HepG2 (cell line): ENCODE data around the gene ZDHHC14. TPM values are rescaled to one million over a fixed set of nuclear protein-coding genes. Genes with fewer than 3 reads are reported as not detected.
A peak's percentile ranks its signal among the peaks of the same experiment; 100 is the strongest.

Experiments used
- HNF4G ChIP-seq, 2 experiments: sonication (generic) in 1 of 2; formaldehyde crosslinking in 1 of 2; IDR thresholded peaks; 2 replicates each; pipeline versions ENCODE4 v1.4.0 to v1.6.1; 2011 to 2020; ENCODE audit warnings: borderline replicate concordance in 2 of 2, low read depth in 2 of 2, mild to moderate bottlenecking in 2 of 2, low read length in 1 of 2, missing genetic modification reagents in 1 of 2, moderate library complexity in 1 of 2
- SRF ChIP-seq: IDR thresholded peaks from 2 replicates; pipeline ENCODE4 v1.6.1; 2011; ENCODE audit warnings: mild to moderate bottlenecking, low read depth, low read length, moderate library complexity
- SSRP1 ChIP-seq: IDR thresholded peaks from 2 replicates; pipeline ENCODE4 v1.6.1; 2016; ENCODE audit warnings: control low read depth
- ZNF354B ChIP-seq: sonication (generic); formaldehyde crosslinking; IDR thresholded peaks from 2 replicates; pipeline ENCODE4 v1.8.0; 2022; ENCODE audit warnings: mild to moderate bottlenecking, missing genetic modification reagents
- ZNF382 ChIP-seq: sonication (generic); formaldehyde crosslinking; IDR thresholded peaks from 2 replicates; pipeline ENCODE4 v1.5.0; 2020; ENCODE audit warnings: missing genetic modification reagents, mild to moderate bottlenecking, borderline replicate concordance
- ZNF678 ChIP-seq: sonication (generic); formaldehyde crosslinking; IDR thresholded peaks from 2 replicates; pipeline ENCODE4 v1.4.0; 2020; ENCODE audit warnings: mild to moderate bottlenecking, missing genetic modification reagents
- ZNF766 ChIP-seq: sonication (generic); formaldehyde crosslinking; IDR thresholded peaks from 2 replicates; pipeline ENCODE4 v1.5.0; 2020; ENCODE audit warnings: missing genetic modification reagents, borderline replicate concordance
- ZNF768 ChIP-seq: sonication (generic); formaldehyde crosslinking; IDR thresholded peaks from 2 replicates; pipeline ENCODE4 v1.4.0; 2020; ENCODE audit warnings: missing genetic modification reagents
- ZNF878 ChIP-seq: sonication (generic); formaldehyde crosslinking; IDR thresholded peaks from 2 replicates; pipeline ENCODE4 v1.8.1; 2023; ENCODE audit warnings: mild to moderate bottlenecking, missing genetic modification reagents, moderate library complexity
- ZSCAN12 ChIP-seq: sonication (generic); formaldehyde crosslinking; IDR thresholded peaks from 2 replicates; pipeline ENCODE4 v1.9.0; 2021; ENCODE audit warnings: mild to moderate bottlenecking, missing genetic modification reagents
- polyA plus RNA-seq, 8 experiments: library from polyadenylated mRNA; depleted of rRNA in 3 of 8; stranded (reverse) in 7 of 8; unstranded in 1 of 8; fragments of >200 nt; fragmentation: Illumina TruSeq in 4 of 8; extraction: Trizol in 4 of 8; gene quantifications; 2 replicates each; pipeline versions ENCODE4 v1.2.1 to v1.2.3, GENCODE V29; 2011 to 2016; ENCODE audit warnings: low read depth in 4 of 8, missing spikeins in 1 of 8, mixed read lengths in 1 of 8; ENCODE audit not compliant: insufficient read depth in 1 of 8
- total RNA-seq, 5 experiments: library from RNA; depleted of rRNA; stranded (reverse); fragments of >200 nt; fragmentation: Illumina TruSeq; extraction: Trizol; gene quantifications; 2 replicates each; pipeline ENCODE4 v1.2.3, GENCODE V29; 2016; ENCODE audit warnings: low read depth in 1 of 5
- TF ChIP-seq, protein P1 (sequence below): sonication (generic); formaldehyde crosslinking; IDR thresholded peaks from 2 replicates; pipeline ENCODE4 v1.5.0; 2020; ENCODE audit warnings: missing genetic modification reagents
- TF ChIP-seq, protein P2 (sequence below): sonication (generic); formaldehyde crosslinking; IDR thresholded peaks from 2 replicates; pipeline ENCODE4 v1.4.0; 2020; ENCODE audit warnings: mild to moderate bottlenecking, missing genetic modification reagents
- TF ChIP-seq, protein P3 (sequence below): sonication (generic); formaldehyde crosslinking; IDR thresholded peaks from one replicate; pipeline ENCODE4 v1.5.1; 2020; ENCODE audit warnings: mild to moderate bottlenecking, missing genetic modification reagents; ENCODE audit errors: not compliant biosample characterization

The ZDHHC14 gene
- total and polyA plus RNA-seq, 2 of the 13 experiments (the other 11 are each of a cell fraction or from before 2014, with no cell fraction given) = 3.7 to 9.5 TPM

DNA sequence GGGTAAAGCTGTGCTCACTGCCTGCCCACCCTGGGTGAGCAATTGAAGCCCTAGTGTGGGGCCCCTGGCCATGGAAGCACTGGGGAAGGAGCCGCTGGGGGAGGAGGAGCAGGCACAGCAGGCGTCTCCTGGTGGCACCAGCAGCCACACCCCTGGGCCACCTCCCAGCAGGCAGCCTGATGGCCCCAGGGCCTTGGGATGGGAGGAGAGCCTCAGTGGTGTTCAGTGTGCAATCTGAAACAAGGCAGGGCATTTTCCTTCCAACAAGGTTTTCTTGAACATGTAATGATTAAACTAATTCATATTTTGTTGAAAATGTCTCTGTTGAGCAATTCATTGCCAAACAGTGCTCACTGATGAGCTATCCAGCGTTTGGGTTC, 151.0 kb downstream of the ZDHHC14 start (continued):
- no peak for TF ChIP-seq ZNF878 (CRISPR knock-in tag)
- TF ChIP-seq ZNF354B (CRISPR knock-in tag) = 0 out of 2 replicates have a peak, but pooled peaks have one; percentile 91
- TF ChIP-seq SRF = no peak
- TF ChIP-seq, protein P1, sequence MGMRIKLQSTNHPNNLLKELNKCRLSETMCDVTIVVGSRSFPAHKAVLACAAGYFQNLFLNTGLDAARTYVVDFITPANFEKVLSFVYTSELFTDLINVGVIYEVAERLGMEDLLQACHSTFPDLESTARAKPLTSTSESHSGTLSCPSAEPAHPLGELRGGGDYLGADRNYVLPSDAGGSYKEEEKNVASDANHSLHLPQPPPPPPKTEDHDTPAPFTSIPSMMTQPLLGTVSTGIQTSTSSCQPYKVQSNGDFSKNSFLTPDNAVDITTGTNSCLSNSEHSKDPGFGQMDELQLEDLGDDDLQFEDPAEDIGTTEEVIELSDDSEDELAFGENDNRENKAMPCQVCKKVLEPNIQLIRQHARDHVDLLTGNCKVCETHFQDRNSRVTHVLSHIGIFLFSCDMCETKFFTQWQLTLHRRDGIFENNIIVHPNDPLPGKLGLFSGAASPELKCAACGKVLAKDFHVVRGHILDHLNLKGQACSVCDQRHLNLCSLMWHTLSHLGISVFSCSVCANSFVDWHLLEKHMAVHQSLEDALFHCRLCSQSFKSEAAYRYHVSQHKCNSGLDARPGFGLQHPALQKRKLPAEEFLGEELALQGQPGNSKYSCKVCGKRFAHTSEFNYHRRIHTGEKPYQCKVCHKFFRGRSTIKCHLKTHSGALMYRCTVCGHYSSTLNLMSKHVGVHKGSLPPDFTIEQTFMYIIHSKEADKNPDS (CRISPR knock-in tag) = no peak
- no peak for TF ChIP-seq SSRP1
- 0 out of 2 replicates have a peak, but pooled peaks have one; percentile 1 for TF ChIP-seq ZNF766
- TF ChIP-seq, protein P2, sequence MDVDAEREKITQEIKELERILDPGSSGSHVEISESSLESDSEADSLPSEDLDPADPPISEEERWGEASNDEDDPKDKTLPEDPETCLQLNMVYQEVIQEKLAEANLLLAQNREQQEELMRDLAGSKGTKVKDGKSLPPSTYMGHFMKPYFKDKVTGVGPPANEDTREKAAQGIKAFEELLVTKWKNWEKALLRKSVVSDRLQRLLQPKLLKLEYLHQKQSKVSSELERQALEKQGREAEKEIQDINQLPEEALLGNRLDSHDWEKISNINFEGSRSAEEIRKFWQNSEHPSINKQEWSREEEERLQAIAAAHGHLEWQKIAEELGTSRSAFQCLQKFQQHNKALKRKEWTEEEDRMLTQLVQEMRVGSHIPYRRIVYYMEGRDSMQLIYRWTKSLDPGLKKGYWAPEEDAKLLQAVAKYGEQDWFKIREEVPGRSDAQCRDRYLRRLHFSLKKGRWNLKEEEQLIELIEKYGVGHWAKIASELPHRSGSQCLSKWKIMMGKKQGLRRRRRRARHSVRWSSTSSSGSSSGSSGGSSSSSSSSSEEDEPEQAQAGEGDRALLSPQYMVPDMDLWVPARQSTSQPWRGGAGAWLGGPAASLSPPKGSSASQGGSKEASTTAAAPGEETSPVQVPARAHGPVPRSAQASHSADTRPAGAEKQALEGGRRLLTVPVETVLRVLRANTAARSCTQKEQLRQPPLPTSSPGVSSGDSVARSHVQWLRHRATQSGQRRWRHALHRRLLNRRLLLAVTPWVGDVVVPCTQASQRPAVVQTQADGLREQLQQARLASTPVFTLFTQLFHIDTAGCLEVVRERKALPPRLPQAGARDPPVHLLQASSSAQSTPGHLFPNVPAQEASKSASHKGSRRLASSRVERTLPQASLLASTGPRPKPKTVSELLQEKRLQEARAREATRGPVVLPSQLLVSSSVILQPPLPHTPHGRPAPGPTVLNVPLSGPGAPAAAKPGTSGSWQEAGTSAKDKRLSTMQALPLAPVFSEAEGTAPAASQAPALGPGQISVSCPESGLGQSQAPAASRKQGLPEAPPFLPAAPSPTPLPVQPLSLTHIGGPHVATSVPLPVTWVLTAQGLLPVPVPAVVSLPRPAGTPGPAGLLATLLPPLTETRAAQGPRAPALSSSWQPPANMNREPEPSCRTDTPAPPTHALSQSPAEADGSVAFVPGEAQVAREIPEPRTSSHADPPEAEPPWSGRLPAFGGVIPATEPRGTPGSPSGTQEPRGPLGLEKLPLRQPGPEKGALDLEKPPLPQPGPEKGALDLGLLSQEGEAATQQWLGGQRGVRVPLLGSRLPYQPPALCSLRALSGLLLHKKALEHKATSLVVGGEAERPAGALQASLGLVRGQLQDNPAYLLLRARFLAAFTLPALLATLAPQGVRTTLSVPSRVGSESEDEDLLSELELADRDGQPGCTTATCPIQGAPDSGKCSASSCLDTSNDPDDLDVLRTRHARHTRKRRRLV (CRISPR knock-in tag) = no peak
- TF ChIP-seq, protein P3, sequence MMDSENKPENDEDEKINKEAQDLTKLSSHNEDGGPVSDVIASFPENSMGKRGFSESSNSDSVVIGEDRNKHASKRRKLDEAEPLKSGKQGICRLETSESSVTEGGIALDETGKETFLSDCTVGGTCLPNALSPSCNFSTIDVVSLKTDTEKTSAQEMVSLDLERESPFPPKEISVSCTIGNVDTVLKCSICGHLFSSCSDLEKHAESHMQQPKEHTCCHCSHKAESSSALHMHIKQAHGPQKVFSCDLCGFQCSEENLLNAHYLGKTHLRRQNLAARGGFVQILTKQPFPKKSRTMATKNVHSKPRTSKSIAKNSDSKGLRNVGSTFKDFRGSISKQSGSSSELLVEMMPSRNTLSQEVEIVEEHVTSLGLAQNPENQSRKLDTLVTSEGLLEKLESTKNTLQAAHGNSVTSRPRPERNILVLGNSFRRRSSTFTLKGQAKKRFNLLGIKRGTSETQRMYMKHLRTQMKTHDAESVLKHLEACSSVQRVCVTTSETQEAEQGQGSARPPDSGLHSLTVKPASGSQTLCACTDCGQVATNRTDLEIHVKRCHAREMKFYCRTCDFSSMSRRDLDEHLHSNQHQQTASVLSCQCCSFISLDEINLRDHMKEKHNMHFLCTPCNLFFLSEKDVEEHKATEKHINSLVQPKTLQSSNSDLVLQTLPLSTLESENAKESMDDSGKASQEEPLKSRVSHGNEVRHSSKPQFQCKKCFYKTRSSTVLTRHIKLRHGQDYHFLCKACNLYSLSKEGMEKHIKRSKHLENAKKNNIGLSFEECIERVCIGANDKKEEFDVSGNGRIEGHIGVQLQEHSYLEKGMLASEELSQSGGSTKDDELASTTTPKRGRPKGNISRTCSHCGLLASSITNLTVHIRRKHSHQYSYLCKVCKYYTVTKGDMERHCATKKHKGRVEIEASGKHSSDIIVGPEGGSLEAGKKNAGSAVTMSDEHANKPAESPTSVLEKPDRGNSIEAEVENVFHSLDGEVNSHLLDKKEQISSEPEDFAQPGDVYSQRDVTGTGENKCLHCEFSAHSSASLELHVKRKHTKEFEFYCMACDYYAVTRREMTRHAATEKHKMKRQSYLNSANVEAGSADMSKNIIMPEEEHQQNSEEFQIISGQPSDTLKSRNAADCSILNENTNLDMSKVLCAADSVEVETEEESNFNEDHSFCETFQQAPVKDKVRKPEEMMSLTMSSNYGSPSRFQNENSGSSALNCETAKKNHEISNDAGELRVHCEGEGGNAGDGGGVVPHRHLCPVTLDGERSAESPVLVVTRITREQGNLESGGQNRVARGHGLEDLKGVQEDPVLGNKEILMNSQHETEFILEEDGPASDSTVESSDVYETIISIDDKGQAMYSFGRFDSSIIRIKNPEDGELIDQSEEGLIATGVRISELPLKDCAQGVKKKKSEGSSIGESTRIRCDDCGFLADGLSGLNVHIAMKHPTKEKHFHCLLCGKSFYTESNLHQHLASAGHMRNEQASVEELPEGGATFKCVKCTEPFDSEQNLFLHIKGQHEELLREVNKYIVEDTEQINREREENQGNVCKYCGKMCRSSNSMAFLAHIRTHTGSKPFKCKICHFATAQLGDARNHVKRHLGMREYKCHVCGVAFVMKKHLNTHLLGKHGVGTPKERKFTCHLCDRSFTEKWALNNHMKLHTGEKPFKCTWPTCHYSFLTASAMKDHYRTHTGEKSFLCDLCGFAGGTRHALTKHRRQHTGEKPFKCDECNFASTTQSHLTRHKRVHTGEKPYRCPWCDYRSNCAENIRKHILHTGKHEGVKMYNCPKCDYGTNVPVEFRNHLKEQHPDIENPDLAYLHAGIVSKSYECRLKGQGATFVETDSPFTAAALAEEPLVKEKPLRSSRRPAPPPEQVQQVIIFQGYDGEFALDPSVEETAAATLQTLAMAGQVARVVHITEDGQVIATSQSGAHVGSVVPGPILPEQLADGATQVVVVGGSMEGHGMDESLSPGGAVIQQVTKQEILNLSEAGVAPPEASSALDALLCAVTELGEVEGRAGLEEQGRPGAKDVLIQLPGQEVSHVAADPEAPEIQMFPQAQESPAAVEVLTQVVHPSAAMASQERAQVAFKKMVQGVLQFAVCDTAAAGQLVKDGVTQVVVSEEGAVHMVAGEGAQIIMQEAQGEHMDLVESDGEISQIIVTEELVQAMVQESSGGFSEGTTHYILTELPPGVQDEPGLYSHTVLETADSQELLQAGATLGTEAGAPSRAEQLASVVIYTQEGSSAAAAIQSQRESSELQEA (CRISPR knock-in tag) = peak; percentile 1
- peak; percentile 70; the same call in 1 of the 2 replicates for TF ChIP-seq ZNF768 (CRISPR knock-in tag)
- no peak; the same call in 1 of the 2 replicates for TF ChIP-seq ZNF678 (CRISPR knock-in tag)
- no peak for TF ChIP-seq ZSCAN12 (CRISPR knock-in tag)
- TF ChIP-seq HNF4G (IDR thresholded peaks at IDR 0.05; ENCODE audit: borderline replicate concordance, low read depth, low read length) = no peak
- no peak for TF ChIP-seq HNF4G (CRISPR knock-in tag; IDR thresholded peaks at IDR 0.05; ENCODE audit: borderline replicate concordance, low read depth)
- no peak for TF ChIP-seq ZNF382
